ENCODE data around the gene BAG3. TPM values are rescaled to one million over a fixed set of nuclear protein-coding genes. Genes with fewer than 3 reads are reported as not detected.

The BAG3 gene
- total and polyA plus RNA-seq, 2 of the 8 experiments (the other 6 are each of a cell fraction or from before 2014, with no cell fraction given) = 3.5 to 13.3 TPM

DNA sequence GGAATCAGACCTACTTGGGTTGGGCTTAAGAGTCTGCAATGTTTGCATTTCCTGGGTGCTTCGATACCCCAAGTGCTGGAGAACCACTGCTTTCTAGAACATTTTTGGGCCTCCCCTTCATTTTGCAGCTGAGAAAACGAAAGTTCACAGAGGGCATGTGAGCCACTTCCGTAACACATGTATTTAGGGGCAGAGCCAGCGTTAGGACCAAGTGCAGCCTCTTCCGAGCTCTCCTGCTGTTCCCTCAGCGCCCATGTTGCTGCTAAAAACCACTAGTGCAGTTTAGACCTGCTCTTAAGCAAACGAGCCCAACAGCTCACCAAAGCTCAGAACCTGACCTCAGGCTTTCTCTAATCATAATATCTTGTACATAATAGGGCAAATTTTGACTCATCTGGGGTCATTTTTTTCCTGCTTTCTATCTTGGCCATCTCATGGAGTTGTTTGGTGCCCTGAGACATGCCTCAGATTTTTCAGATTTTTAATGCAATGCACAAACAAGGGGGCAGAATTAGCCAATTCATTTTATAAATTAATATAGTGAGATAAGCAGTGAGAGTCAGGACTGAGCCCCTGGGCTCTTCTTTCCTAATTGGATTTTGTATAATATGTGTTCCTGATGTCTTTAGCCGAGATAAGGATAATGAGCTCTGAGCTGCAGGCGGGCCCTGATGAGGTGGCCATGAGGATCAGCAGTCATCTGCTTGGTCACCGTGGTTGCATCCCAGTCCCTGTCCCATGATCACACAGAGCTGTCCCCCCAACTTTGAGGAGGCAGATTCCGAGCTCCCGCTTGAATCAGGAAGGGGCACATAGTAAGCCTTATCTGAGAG, 12.9 kb downstream of the BAG3 start:
- no peaks in the 10 kb centered on the region for H3K23me2 ChIP-seq (ENCODE audit: low read depth, low read length)
- H3K9ac ChIP-seq (replicated peaks in 1 of 4; ENCODE audit: extremely low read depth in 1 of 4, low read depth in 3 of 4, low read length in 3 of 4) = no peak overlapping the region
- H2BK120ac ChIP-seq (replicated peaks; ENCODE audit: low read depth, low read length) = no peak overlapping the region
- H3K4me1 ChIP-seq (replicated peaks in 1 of 4; ENCODE audit: control insufficient read depth in 3 of 4, insufficient read depth in 4 of 4, low read length in 3 of 4) = peaks cover 8 to 17% (median 13%) of the 10 kb centered on the region in 4 experiments
- CTCF ChIA-PET (ENCODE audit: partially characterized antibody) = interaction anchor here (0.7 to 2.0 kb wide), 7 partner anchors 9 to 196 kb away, joined by 3 to 9 read pairs (median 4); no protein-coding TSS in a partner anchor
- no peak overlapping the region for H3K4me2 ChIP-seq (ENCODE audit: insufficient read depth in 1 of 2, low read depth in 2 of 2, low read length in 2 of 2)
- no peak overlapping the region for H3K4ac ChIP-seq (replicated peaks; ENCODE audit: insufficient read length, low read depth, low read length)
- no peaks in the 10 kb centered on the region for H3K36me3 ChIP-seq (ENCODE audit: control insufficient read depth in 2 of 4, insufficient read depth in 4 of 4, low read length in 3 of 4)
- no peak overlapping the region; the same call in 1 of the 2 replicates for H2BK12ac ChIP-seq (ENCODE audit: low read depth, low read length)
- peaks cover 0 to 4% of the 10 kb centered on the region in 2 experiments; a peak in 1 of 4 replicates for H3K79me2 ChIP-seq (ENCODE audit: control insufficient read depth in 1 of 2, insufficient read depth in 2 of 2, low read length in 2 of 2)
- H2AFZ ChIP-seq (ENCODE audit: low read length) = no peak overlapping the region
- H4K20me1 ChIP-seq (replicated peaks in 1 of 2; ENCODE audit: control insufficient read depth in 1 of 2, insufficient read depth in 2 of 2, low read length in 2 of 2) = no peaks in the 10 kb centered on the region
- H3K56ac ChIP-seq (replicated peaks; ENCODE audit: insufficient read length, low read depth, low read length) = no peak overlapping the region
- no peak for TF ChIP-seq TBP (IDR thresholded peaks at IDR 0.05; ENCODE audit: low read depth, low read length)
- no peak for TF ChIP-seq POLR2AphosphoS5 (IDR thresholded peaks at IDR 0.05; ENCODE audit: low read depth, low read length)
- no peak for TF ChIP-seq RFX5 (IDR thresholded peaks at IDR 0.05; ENCODE audit: borderline replicate concordance, low read depth, low read length)
- no peak for TF ChIP-seq CTBP2 (IDR thresholded peaks at IDR 0.05; ENCODE audit: borderline replicate concordance, insufficient read depth, insufficient read length, low read length)
- TF ChIP-seq POU5F1 (IDR thresholded peaks at IDR 0.05; ENCODE audit: low read depth, low read length) = no peak
- TF ChIP-seq, protein P1, sequence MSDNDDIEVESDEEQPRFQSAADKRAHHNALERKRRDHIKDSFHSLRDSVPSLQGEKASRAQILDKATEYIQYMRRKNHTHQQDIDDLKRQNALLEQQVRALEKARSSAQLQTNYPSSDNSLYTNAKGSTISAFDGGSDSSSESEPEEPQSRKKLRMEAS (IDR thresholded peaks at IDR 0.05) = no peak
- TF ChIP-seq HDAC6 (IDR thresholded peaks at IDR 0.05; ENCODE audit: low read depth, low read length) = no peak
- no peak for TF ChIP-seq SAP30 (IDR thresholded peaks at IDR 0.05; ENCODE audit: insufficient read depth, insufficient replicate concordance, low read length)
- no peak for TF ChIP-seq MAFK (IDR thresholded peaks at IDR 0.05; ENCODE audit: low read depth, low read length)
- no peak for TF ChIP-seq SIRT6 (IDR thresholded peaks at IDR 0.05; ENCODE audit: low read length)
- no peak overlapping the region for H4K8ac ChIP-seq (ENCODE audit: extremely low read depth, insufficient read depth, low read length)
- no peak overlapping the region; the same call in 1 of the 2 replicates for H3K18ac ChIP-seq (ENCODE audit: extremely low read depth, low read length)
- no peaks in the 10 kb centered on the region for H3K27me3 ChIP-seq (replicated peaks in 1 of 4; ENCODE audit: control insufficient read depth in 3 of 4, extremely low read depth in 1 of 4, insufficient read depth in 3 of 4, low read length in 3 of 4)
- peaks cover 0 to 3% of the 10 kb centered on the region in 2 experiments; a peak in 1 of 4 replicates for H3K9me3 ChIP-seq (ENCODE audit: insufficient read depth in 2 of 2, low read depth in 1 of 2, low read length in 1 of 2)
- H2BK5ac ChIP-seq (ENCODE audit: low read depth, low read length) = no peak overlapping the region
- no peak overlapping the region for H3K14ac ChIP-seq (ENCODE audit: insufficient read length)
- DNase-seq (ENCODE audit: low read depth in 1 of 2, low spot score in 2 of 2) (no peak), FAIRE-seq (no peak)
- no peak overlapping the region for H2BK20ac ChIP-seq (ENCODE audit: low read length)
- H2BK15ac ChIP-seq (ENCODE audit: low read length) = no peak overlapping the region
- no peak overlapping the region for H3K23ac ChIP-seq (ENCODE audit: insufficient read length)
- H3K4me3 ChIP-seq (ENCODE audit: extremely low read depth in 1 of 4, insufficient read depth in 2 of 4, low read depth in 3 of 4, low read length in 4 of 4) = no peak overlapping the region
- H4K91ac ChIP-seq (replicated peaks; ENCODE audit: insufficient read length, low read length) = no peak overlapping the region
- 88% methylated on average over 12 of the region's 12 CpGs; no CpG with 5 or more reads in 1 of the 2 experiments for WGBS, 2 experiments (ENCODE audit: extremely low coverage in 1 of 2, insufficient coverage in 1 of 2, insufficient read length in 1 of 2, insufficient replicate concordance in 2 of 2, low coverage in 1 of 2, low lambda C conversion rate in 2 of 2, missing lambda C conversion rate in 1 of 2)
- H3K27ac ChIP-seq (ENCODE audit: low read depth, low read length) = no peak overlapping the region
- H2AK5ac ChIP-seq (ENCODE audit: low read depth, low read length) = 0 out of 2 replicates have a peak overlapping the region, but pooled peaks have one; percentile 27
- peaks cover 3% of the 10 kb centered on the region for H3K79me1 ChIP-seq (ENCODE audit: low read depth, low read length)
- no peak overlapping the region for H4K5ac ChIP-seq (ENCODE audit: insufficient read length, low read depth, low read length)
- POLR2A ChIA-PET (ENCODE audit: partially characterized antibody) = interaction anchor here (1.2 to 2.1 kb wide), 3 partner anchors 8 to 14 kb away, joined by 3 to 5 read pairs (median 5); partner anchors contain the start of gene BAG3

All from H1 (cell line).